Fibroblast of lung (primary cell): ENCODE data around the gene MACF1. TPM values are rescaled to one million over a fixed set of nuclear protein-coding genes. Genes with fewer than 3 reads are reported as not detected.
"Not testable (repeated sequence)": the region's sequence is repeated elsewhere in the genome, so short reads cannot be mapped to it uniquely, and the experiment has no call there.

ENCODE experiments used
- DNase-seq, 2 donors: peaks; one replicate each; pipeline versions ENCODE4 v3.0.0 to v3.0.0-alpha.2; 2010; ENCODE audit warnings: low read depth in 2 of 2
- H2AFZ ChIP-seq: 2 replicates; pipeline ENCODE4 v1.5.1; 2012; ENCODE audit warnings: low read length, control low read depth, inconsistent platforms
- H3K27ac ChIP-seq: 2 replicates; pipeline ENCODE4 v1.5.1; 2011; ENCODE audit warnings: low read length, control low read depth; ENCODE audit not compliant: insufficient read depth
- H3K27me3 ChIP-seq: 2 replicates; pipeline ENCODE4 v1.5.1; 2011; ENCODE audit warnings: mild to moderate bottlenecking, low read length; ENCODE audit not compliant: control insufficient read depth, insufficient read depth
- H3K36me3 ChIP-seq: 2 replicates; pipeline ENCODE4 v1.5.1; 2011; ENCODE audit warnings: low read length; ENCODE audit not compliant: control insufficient read depth, insufficient read depth
- H3K4me1 ChIP-seq: 2 replicates; pipeline ENCODE4 v1.5.1; 2011; ENCODE audit warnings: low read length; ENCODE audit not compliant: control insufficient read depth, insufficient read depth; ENCODE audit errors: extremely low read depth
- H3K4me2 ChIP-seq: 2 replicates; pipeline ENCODE4 v1.5.1; 2011; ENCODE audit warnings: low read length, control low read depth; ENCODE audit not compliant: insufficient read depth; ENCODE audit errors: extremely low read depth
- H3K4me3 ChIP-seq, 4 experiments: fragments of 200-600 bp in 1 of 4; sonication (generic) in 1 of 4; replicated peaks in 1 of 4; 2 replicates each; pipeline ENCODE4 v1.5.1; 2011 to 2016; ENCODE audit warnings: low read length in 4 of 4, low read depth in 3 of 4, mild to moderate bottlenecking in 3 of 4, control low read depth in 2 of 4, inconsistent platforms in 1 of 4, mixed read lengths in 1 of 4; ENCODE audit not compliant: insufficient read depth in 1 of 4; ENCODE audit errors: control extremely low read depth in 1 of 4
- H3K79me2 ChIP-seq: 2 replicates; pipeline ENCODE4 v1.5.1; 2012; ENCODE audit warnings: mild to moderate bottlenecking, low read length, inconsistent platforms; ENCODE audit not compliant: control insufficient read depth, insufficient read depth
- H3K9ac ChIP-seq: 2 replicates; pipeline ENCODE4 v1.5.1; 2011; ENCODE audit warnings: mild to moderate bottlenecking, low read length, control low read depth; ENCODE audit not compliant: insufficient read depth
- H3K9me3 ChIP-seq: 2 replicates; pipeline ENCODE4 v1.5.1; 2012; ENCODE audit warnings: low read depth, low read length; ENCODE audit not compliant: control insufficient read depth, insufficient read depth
- H4K20me1 ChIP-seq: 2 replicates; pipeline ENCODE4 v1.5.1; 2011; ENCODE audit warnings: low read length; ENCODE audit not compliant: control insufficient read depth, insufficient read depth; ENCODE audit errors: extremely low read depth
- EZH2 ChIP-seq: IDR thresholded peaks from 2 replicates; pipeline ENCODE4 v1.5.1; 2012; ENCODE audit warnings: low read length, control low read depth, mild to moderate bottlenecking; ENCODE audit errors: missing control alignments
- polyA plus RNA-seq, 2 donors: library from polyadenylated mRNA; depleted of rRNA in 1 of 2; stranded (reverse) in 1 of 2; unstranded in 1 of 2; fragments of >200 nt; gene quantifications; 2 replicates each; pipeline ENCODE4 v1.2.1, GENCODE V29; 2011 to 2012; ENCODE audit warnings: missing spikeins in 1 of 2
- total RNA-seq: library from RNA; depleted of rRNA; stranded (reverse); fragments of >200 nt; gene quantifications from 2 replicates; pipeline ENCODE4 v1.2.1, GENCODE V29; 2014
- TF ChIP-seq, protein P1 (sequence below), 2 donors: IDR thresholded peaks in 1 of 2; conservative IDR thresholded peaks in 1 of 2; 1 replicate in 1 of 2; 2 replicates in 1 of 2; pipeline ENCODE4 v1.5.1; 2011 to 2012; ENCODE audit warnings: low read length in 2 of 2, control low read depth in 1 of 2, inconsistent platforms in 1 of 2, low read depth in 1 of 2, mild to moderate bottlenecking in 1 of 2

MACF1 gene
- total and polyA plus RNA-seq, 2 donors (not counting 1 experiment from before 2014, with no cell fraction given), result 178 to 414 TPM

DNA sequence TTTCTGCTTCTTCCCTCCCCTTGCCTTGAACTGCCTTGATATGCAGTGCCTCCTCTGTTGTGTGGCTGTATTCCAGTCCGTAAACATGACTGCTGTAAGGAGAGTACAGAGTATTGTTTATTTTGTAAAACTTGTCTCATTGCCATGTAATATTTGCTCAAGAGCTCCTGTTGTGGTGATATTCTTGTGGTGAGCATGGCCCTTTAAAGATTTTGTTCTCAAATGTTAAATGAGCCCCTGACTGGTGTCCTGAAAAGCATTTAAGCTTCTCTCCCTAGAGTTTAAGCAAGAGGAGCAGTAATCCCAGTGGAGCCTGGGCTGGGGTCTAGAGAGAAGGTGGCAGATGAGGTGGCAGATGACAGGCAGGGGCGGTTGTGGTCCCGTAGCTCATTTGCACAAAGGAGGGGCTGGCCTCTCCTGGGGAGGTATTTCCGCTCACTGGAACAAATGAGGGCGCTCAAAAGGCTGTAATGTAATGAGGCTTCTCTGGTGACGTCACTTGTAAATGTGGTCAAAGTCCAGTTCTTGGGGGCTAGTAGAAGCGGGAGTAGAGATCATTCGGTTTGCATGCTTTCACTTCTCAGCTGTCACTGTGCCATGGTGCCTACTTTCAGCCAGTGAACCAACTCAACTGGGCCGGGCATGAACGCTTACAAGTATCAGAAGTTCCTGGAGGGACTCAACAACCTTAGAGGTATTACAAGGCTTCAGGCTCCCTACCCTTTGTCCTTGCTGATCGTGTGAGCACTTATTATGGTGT is 46.0 kb upstream of the MACF1 start:
- H2AFZ ChIP-seq, result no peak overlapping the region
- DNase-seq, result peak; percentile 83
- H3K9me3 ChIP-seq, result no peaks in the 10 kb centered on the region
- TF ChIP-seq, protein P1, sequence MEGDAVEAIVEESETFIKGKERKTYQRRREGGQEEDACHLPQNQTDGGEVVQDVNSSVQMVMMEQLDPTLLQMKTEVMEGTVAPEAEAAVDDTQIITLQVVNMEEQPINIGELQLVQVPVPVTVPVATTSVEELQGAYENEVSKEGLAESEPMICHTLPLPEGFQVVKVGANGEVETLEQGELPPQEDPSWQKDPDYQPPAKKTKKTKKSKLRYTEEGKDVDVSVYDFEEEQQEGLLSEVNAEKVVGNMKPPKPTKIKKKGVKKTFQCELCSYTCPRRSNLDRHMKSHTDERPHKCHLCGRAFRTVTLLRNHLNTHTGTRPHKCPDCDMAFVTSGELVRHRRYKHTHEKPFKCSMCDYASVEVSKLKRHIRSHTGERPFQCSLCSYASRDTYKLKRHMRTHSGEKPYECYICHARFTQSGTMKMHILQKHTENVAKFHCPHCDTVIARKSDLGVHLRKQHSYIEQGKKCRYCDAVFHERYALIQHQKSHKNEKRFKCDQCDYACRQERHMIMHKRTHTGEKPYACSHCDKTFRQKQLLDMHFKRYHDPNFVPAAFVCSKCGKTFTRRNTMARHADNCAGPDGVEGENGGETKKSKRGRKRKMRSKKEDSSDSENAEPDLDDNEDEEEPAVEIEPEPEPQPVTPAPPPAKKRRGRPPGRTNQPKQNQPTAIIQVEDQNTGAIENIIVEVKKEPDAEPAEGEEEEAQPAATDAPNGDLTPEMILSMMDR (conservative IDR thresholded peaks at IDR 0.05 in 1 of 2, IDR thresholded peaks at IDR 0.05 in 1 of 2; ENCODE audit: low read depth in 1 of 2, low read length in 2 of 2), result peak in 1 of 2 donors; percentile 20
- TF ChIP-seq EZH2, result no peak
- H3K4me2 ChIP-seq, result peak overlapping the region; percentile 69
- H3K9ac ChIP-seq, result no peak overlapping the region
- no peaks in the 10 kb centered on the region for H3K27me3 ChIP-seq
- H3K27ac ChIP-seq, result peak overlapping the region; percentile 45
- peaks cover 42% of the 10 kb centered on the region for H3K4me1 ChIP-seq
- H3K79me2 ChIP-seq, result peaks cover 65% of the 10 kb centered on the region
- H3K36me3 ChIP-seq, result no peaks in the 10 kb centered on the region
- H4K20me1 ChIP-seq, result no peaks in the 10 kb centered on the region
- peak overlapping the region in 3 of 4 experiments; percentile 13 to 50 (median 41) for H3K4me3 ChIP-seq

DNA sequence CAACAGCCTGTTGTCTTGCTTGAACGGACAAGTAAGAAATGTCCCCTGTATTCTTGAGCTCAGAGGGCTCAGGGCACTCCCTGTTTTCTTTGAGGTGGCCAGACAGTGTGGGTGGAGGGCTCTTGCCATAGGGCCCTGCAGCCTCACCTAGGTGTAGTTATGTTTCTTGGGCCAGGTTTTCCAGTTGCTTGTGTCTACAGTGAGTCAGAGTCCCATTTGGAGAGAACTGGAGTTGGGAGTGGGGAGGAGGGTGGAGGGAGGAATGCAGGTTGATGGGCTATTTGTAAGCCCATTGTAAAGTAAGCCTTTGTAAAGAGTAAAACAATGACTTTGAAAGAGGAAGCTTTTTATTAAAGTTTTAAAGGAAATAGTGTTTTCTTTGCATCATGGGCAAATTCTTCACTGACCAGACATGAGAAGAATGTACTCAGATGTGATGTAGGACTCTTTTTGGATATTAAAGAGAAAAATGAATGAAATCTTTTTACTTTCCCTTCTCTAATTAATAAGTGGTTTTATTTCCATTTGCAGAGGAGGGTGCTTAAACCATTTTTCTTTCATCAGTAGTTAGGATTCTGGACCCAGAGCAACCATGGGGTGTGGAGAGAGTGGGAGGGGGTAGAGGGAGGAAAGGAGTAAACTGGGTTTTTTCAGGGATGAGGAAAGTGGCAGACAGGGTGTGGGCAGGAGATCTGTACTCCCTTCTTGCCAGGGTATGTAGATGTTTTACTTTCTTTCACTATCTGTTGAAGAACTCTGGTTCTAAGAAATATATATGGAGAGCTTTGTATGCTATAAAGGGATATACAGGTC is 45.1 kb upstream of the MACF1 start:
- Histone ChIP-seq H3K4me1 (peaks cover 34% of the 10 kb centered on the region), H3K9ac (no peak overlapping the region), H4K20me1 (no peaks in the 10 kb centered on the region), H3K27ac (peak overlapping the region; percentile 45), H3K4me3 (peak overlapping the region in 3 of 4 experiments; percentile 13 to 50 (median 41)), H3K9me3 (no peaks in the 10 kb centered on the region), H3K27me3 (no peaks in the 10 kb centered on the region), H2AFZ (no peak overlapping the region), H3K36me3 (no peaks in the 10 kb centered on the region), H3K79me2 (peaks cover 63% of the 10 kb centered on the region), H3K4me2 (peak overlapping the region; percentile 69)
- TF ChIP-seq EZH2, result no peak
- peak in 1 of 2 donors; percentile 89 for DNase-seq

DNA sequence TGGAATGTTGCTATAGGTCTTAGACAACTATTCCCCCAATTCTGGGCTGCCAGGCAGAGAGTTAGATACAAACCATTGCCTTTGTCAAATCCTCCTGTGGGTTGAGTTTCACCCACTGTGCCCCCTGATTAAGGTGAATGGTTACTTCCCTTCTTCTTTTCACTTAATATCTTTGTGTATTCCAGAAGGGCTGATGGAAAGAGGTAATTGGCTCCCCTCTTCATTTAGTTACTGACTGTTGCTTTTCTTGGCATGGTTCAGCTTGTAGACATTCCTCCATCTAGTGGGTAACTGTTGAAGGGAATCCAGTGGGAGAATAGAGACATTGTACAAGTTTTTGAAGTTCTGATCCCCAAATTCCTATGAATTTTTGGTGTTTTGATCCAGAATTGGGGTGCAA is 43.8 kb upstream of the MACF1 start:
- Histone ChIP-seq H3K4me2 (no peak overlapping the region), H3K9me3 (no peaks in the 10 kb centered on the region), H3K4me3 (peak overlapping the region in 1 of 4 experiments; percentile 0), H2AFZ (no peak overlapping the region), H4K20me1 (no peaks in the 10 kb centered on the region), H3K27ac (no peak overlapping the region), H3K36me3 (no peaks in the 10 kb centered on the region), H3K79me2 (peaks cover 74% of the 10 kb centered on the region), H3K27me3 (no peaks in the 10 kb centered on the region), H3K9ac (no peak overlapping the region), H3K4me1 (peaks cover 36% of the 10 kb centered on the region)
- peak in 1 of 2 donors; percentile 59 for DNase-seq
- TF ChIP-seq, protein P1 (conservative IDR thresholded peaks at IDR 0.05 in 1 of 2, IDR thresholded peaks at IDR 0.05 in 1 of 2; ENCODE audit: low read depth in 1 of 2, low read length in 2 of 2), result no peak
- no peak for TF ChIP-seq EZH2

DNA sequence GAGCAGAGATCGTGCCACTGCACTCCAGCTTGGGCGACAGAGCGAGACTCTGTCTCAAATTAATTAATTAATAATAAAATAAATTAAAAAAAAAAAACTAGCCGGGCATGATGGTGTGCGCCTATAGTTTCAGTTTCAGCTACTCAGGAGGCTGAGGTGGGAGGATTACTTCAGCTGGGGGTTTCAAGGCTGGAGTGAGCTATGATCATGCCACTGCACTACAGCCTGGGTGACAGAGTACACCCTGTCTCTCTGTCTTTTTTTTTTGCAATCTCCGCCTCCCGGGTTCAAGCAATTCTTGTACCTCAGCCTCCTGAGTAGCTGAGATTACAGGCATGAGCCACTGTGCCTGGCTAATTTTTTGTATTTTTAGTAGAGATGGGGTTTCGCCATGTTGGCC is 42.7 kb upstream of the MACF1 start:
- H3K4me2 ChIP-seq, H3K9me3 ChIP-seq, H3K27me3 ChIP-seq, H2AFZ ChIP-seq, H3K9ac ChIP-seq, H3K27ac ChIP-seq, H4K20me1 ChIP-seq, H3K36me3 ChIP-seq, DNase-seq, H3K4me3 ChIP-seq: not testable (repeated sequence)
- Histone ChIP-seq H3K79me2 (peaks cover 77% of the 10 kb centered on the region), H3K4me1 (peaks cover 36% of the 10 kb centered on the region)
